DMS114 treated with DMSO at 0.1 percent for 48 hours (cell line): ENCODE measurements around the gene TCF15.

Experiments used
- DNase-seq: peaks from one replicate; lab custom pipeline; 2025; ENCODE audit not compliant: unreplicated experiment; lab: John Stamatoyannopoulos, UW

TCF15 gene

GRCh38 chr20:615514-615913, 5.4 kb upstream of the TCF15 start:
- no peak for DNase-seq

GRCh38 chr20:611843-612185, 1.7 kb upstream of the TCF15 start:
- no peak for DNase-seq

DNA sequence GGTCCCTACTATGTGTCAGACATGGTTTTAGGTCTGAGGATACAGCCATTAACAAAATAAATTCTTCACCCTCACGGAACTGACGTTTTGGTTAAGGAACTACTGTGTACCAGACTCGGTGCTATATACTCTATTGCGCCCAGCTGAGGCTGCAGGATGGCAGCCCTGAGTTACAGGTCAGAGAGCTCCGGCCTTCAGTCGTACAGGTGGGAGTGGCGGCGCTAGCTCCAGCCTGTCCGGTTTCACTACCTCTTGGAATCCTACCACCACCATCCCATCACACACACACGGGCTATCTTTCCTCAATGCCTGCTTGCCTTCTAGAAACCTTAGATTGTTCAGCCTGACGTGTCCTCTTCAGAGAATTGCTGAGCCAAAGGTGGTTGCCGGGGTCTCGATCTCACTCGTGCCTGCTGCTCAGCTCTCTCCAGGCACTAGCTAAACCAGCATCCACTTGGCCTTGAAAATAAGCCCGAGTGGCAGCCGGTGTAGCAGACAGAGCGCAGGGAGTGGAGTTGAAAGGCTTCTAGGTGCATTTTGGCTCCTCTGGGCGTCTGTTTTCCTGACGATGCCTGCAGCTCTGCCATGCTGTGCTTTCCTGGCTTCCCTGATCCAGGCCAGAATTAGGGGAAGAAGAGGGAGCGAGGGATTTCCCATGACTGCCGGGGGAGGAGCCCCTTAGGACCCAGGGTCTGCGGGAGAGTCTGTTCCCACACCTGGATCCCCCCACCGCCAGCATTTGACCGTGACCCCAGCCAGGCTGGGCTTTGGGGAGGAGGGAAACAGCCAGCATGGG, 1.1 kb upstream of the TCF15 start:
- DNase-seq: no peak

- no peak for DNase-seq
These were observed 641 bp downstream of the TCF15 start for GRCh38 chr20:609371-609964.

- no peak for DNase-seq
These were observed 1.1 kb downstream of the TCF15 start for GRCh38 chr20:608970-609369.

GRCh38 chr20:607476-607875, 2.6 kb downstream of the TCF15 start:
- no peak for DNase-seq

DNA sequence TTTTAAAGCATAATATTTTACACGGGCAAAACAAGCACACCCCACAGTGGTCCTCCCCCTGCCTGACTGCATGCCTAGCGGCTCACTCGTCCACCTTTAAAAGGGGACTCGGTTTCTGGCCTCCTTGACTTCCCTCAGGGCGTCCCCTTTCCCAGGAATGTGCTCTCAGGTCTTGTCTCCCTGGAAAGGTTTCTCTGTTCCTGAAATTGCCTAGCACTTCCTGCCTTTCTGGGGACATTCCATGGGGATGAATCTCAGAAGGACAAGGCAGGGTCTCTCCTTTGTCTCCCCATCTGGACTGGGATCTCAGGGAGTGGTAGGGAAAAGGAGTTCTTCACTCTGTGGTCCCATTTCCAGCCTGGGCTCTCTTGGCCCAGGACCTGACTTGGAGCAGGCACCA, 4.9 kb downstream of the TCF15 start:
- DNase-seq: no peak

GRCh38 chr20:603116-603640, 6.9 kb downstream of the TCF15 start:
- DNase-seq: no peak

- DNase-seq: no peak
These were observed 7.8 kb downstream of the TCF15 start for GRCh38 chr20:602111-602970.

DNA sequence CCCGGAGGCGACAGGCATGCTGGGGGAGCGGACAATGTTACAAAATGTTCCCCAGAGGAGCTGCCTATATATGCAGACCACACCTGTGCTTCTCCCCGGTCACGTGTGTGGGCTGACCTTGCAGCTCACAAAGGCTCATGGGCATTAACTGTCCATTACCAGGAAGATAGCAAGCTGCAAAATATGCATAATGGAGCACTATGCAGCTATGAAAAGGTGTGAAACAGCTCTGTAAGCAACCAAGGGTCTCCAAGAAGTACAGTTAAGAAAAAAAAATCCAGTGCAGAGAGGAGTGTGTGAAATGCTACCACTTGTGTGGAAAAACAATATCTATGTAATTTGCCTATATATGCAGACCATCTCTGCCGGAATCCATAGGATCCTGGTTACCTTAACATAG, 9.4 kb downstream of the TCF15 start:
- DNase-seq: no peak

- DNase-seq: no peak
These were observed 10.0 kb downstream of the TCF15 start for GRCh38 chr20:600141-600540.

DNA sequence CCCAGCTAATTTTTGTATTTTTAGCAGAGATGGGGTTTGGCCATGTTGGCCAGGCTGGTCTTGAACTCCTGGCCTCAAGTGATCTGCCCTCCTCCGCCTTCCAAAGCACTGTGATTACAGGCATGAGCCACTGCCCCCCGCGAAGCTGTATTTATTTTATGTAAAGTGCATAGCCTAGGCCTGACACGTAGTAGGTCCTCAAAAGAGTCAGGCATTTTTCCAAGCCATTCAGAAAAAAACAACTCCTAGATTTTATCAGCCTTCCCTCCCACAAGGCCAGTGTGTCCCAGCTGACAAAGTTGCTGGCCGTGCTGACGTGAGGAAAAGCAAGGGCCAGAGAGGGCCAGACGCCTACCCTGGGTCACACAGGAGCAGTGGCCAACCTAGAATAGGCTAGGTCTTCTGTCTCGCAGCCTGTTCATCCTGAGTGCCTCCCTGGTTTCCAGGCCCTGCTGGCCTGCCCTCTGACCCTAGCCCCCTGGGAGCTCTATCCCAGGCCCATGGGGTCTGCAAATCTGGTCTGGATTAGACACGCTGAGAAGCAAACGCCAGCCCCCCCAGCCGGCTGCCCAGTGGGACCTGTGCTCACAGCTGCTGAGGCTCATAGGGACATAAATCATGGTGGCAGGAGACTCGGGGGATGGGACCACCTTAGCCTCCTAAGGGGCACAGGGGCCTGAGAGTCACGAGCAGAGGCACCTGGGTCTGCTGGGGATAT, 11.8 kb downstream of the TCF15 start:
- DNase-seq: no peak

- no peak for DNase-seq
These were observed 12.5 kb downstream of the TCF15 start for GRCh38 chr20:597560-597959.

GRCh38 chr20:595330-596308, 14.5 kb downstream of the TCF15 start:
- no peak for DNase-seq

- DNase-seq: no peak
These were observed 17.6 kb downstream of the TCF15 start for GRCh38 chr20:592506-592905.

- DNase-seq: no peak
These were observed 18.2 kb downstream of the TCF15 start for GRCh38 chr20:591941-592340.

GRCh38 chr20:588932-589672, 21.0 kb downstream of the TCF15 start:
- DNase-seq: no peak

GRCh38 chr20:588476-588875, 21.6 kb downstream of the TCF15 start:
- no peak for DNase-seq

- no peak for DNase-seq
These were observed 25.2 kb downstream of the TCF15 start for GRCh38 chr20:584971-585301.
